HG03175 (cell line): ENCODE measurements around the gene CFAP69.
A peak's percentile ranks its signal among the peaks of the same experiment; 100 is the strongest.
"Not testable (repeated sequence)": the region's sequence is repeated elsewhere in the genome, so short reads cannot be mapped to it uniquely, and the experiment has no call there.

Experiments
- ATAC-seq: cut with Tn5 transposase; IDR thresholded peaks from one replicate; pipeline ENCODE4 v1.9.1; 2021; ENCODE audit warnings: mild to moderate bottlenecking, moderate library complexity; ENCODE audit not compliant: unreplicated experiment

CFAP69 gene

DNA sequence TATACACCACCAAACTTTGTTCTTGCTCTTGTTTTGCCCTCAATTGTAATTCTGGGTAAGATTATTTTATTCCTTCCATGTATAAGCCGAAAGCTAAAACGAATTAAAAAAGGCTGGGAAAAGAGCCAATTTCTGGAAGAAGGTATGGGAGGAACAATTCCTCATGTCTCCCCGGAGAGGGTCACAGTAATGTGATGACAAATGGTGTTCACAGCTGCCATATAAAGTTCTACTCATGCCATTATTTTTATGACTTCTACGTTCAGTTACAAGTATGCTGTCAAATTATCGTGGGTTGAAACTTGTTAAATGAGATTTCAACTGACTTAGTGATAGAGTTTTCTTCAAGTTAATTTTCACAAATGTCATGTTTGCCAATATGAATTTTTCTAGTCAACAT lies 12.5 kb upstream of the CFAP69 start:
- ATAC-seq, result no peak

DNA sequence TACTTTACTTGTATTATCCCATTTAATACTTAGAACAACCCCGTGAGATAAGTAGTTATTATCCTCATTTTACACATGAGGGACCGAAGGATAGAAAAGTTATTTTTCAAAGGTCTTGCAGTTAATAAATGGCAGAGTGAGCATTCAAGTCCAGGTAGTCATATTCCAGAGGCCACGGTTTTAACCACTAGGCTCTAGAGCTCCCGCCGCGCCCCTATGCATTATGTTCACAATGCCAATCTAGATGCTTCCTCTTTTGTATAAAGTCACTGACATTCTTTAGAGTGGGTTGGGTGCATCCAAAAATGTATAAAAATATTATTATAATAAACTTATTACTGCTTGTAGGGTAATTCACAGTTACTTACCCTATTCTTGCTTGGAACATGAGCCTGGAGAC lies 11.4 kb upstream of the CFAP69 start:
- no peak for ATAC-seq

DNA sequence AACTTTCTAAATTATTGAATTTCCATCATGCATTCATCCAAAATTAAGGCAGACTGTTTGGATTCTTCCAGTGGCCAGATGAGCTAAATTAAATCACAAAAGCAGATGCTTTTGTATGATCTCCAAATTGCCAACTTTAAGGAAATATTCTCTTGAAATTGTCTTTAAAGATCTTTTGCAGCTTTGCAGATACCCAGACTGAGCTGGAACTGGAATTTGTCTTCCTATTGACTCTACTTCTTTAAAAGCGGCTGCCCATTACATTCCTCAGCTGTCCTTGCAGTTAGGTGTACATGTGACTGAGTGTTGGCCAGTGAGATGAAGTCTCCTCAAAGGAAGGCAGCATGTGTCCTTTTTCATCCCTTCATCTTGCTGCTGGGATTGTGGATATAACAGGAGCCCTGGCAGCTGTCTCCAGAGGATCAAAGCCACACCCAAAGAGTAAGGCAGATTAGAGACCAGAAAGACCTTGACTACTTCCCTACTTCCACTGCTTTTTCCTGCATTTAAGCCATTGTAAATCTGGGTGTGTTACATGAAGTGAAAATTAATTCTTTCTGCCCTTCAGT lies 8.2 kb upstream of the CFAP69 start:
- ATAC-seq, result no peak

GRCh38 chr7:90238022-90238421 lies 7.0 kb upstream of the CFAP69 start:
- ATAC-seq, result no peak

DNA sequence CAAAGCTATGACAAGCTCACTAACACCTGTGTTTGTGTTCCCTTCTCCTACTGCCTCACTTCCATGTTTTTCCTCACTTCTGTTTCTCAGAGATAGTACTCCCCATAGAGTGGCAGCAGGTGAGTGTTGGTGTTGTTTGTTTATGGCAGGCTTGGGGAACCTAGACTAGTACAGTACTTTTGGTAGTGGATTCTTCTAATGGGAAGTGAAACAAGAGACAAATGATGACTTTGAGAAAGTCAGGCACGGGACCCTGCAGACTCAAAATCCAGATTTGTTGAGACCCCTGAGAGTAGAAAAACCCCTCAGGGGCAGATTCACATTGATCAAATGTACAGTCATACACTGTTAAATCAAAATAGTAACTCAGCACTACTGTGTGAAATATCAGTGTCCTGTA lies 6.4 kb upstream of the CFAP69 start:
- peak; percentile 32 for ATAC-seq

DNA sequence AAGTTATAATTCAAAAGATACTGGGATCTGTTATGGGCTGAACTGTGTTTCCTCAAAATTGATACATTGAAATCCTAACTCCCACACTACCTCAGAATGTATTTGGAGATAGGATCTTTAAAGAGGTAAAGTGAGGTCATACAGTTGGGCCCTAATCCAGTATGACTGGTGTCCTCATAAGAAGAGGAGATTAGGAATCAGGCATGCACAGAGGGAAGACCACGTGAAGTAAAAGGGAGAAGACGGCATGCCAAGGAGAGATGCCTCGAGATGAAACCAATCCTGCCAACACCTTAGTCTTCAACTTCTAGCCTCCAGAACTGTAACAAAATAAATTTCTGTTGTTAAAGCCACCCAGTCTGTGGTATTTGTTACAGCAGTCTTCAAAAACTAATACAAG lies 5.9 kb upstream of the CFAP69 start:
- ATAC-seq, result no peak

GRCh38 chr7:90239625-90240228 lies 5.2 kb upstream of the CFAP69 start:
- ATAC-seq, result no peak

DNA sequence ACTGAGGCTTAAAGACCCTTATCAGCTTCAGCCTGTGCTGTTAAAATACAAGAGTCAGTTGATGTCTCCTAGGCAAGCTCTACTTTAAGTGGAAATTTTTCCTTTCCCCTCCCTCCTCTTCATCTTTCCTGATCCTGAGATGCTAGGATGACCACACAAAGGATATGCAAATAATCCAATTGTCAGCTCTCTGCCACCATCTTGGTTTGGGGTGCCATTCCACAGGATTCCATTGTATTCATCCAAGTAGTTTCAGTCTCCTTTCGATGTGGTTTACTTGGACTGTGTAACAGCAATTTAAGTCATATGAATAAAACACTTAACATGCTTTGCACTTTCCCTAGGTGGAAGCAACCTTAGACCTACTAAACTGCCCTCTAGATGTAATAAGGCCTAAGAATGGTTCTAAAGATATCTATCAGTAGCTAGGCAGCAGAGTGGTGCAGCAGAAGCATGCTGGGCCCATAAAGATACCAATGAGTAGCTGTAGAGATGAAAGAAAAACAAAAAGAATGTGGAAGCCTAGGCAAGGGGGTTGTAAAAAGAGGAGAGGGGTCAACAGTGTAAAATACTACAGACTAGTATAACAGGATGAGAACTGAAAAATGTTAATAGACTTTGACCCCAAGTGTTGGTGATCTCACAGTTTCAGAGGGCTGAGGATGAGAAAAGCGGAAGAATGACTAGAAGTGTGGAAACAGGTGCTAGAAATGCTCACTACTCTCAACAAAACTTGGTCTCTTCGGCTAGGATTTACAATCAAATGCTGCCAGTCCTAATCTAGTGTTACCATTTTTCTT lies 2.4 kb upstream of the CFAP69 start:
- peak; percentile 54 for ATAC-seq

- no peak for ATAC-seq
Measured at GRCh38 chr7:90243556-90243955, 1.4 kb upstream of the CFAP69 start.

DNA sequence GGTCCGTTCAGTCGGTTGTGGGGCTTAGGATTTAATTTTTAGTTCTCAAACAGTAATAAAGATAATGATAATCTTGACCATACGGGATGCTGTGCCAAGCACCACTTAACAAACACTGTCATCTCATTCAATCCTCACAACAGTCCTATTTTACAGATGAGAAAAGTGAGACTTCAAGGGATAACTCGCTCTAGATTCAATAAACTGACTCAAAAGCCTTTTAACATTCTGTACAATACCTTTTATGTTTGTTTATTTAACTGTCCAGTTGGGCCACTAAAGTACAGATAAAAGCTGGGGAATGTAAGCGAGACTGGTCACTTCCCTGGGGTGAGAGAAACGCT lies 437 bp upstream of the CFAP69 start:
- ATAC-seq, result no peak

DNA sequence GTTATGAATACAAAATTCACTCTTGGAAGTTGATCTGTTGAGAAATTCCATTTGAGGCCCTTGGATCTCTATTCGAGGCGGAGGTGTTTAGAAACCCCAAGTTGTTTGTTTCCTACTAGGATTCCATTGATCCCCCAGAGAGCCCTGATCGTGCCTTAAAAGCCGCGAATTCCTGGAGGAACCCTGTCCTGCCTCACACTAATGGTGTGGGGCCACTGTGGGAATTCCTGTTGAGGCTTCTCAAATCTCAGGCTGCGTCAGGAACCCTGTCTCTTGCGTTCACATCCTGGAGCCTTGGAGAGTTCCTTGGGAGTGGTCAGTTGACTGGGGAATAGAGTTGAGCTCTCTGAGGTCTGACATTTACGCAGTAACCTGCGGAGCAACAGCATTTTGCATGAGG lies 1.2 kb downstream of the CFAP69 start:
- ATAC-seq, result no peak

GRCh38 chr7:90248706-90249105 lies 3.7 kb downstream of the CFAP69 start:
- ATAC-seq, result no peak

- no peak for ATAC-seq
Measured at GRCh38 chr7:90250601-90251303, 5.8 kb downstream of the CFAP69 start.

GRCh38 chr7:90251304-90251635 lies 6.3 kb downstream of the CFAP69 start:
- ATAC-seq, result no peak

DNA sequence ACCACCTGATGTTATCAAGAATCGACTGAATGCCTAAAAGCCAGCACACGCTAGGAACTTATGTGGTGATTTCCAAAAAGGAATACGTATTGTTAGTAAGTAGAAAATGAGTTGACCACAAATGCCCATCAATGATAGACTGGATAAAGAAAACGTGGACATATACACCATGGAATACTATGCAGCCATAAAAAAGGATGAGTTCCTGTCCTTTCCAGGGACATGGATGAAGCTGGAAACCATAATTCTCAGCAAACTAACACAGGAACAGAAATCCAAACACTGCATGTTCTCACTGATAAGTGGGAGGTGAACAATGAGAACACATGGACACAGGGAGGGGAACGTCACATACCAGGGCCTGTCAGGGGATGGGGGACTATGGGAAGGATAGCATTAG lies 11.0 kb downstream of the CFAP69 start:
- not testable (repeated sequence) for ATAC-seq

DNA sequence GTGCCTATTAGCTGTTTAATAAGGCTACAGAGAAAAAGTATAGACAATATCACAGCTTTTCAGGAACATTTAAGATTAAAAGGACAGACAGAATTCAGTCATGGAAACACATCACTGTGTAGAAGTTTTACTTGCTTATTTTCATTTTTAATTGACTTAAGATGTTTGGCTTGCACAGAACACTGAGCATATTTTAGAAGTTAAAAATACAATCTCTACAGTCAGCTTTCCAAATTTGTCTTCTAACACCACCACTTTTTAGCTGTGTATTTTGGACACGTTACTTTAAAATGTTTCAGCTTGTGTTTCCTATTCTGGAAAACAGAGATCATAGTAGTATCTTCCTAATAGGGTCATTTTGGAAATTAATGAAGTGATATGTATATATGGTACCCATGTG lies 11.8 kb downstream of the CFAP69 start:
- no peak for ATAC-seq

GRCh38 chr7:90261441-90261840 lies 16.5 kb downstream of the CFAP69 start:
- ATAC-seq, result no peak

- ATAC-seq, result peak; percentile 85
Measured at GRCh38 chr7:90262438-90262837, 17.5 kb downstream of the CFAP69 start.

DNA sequence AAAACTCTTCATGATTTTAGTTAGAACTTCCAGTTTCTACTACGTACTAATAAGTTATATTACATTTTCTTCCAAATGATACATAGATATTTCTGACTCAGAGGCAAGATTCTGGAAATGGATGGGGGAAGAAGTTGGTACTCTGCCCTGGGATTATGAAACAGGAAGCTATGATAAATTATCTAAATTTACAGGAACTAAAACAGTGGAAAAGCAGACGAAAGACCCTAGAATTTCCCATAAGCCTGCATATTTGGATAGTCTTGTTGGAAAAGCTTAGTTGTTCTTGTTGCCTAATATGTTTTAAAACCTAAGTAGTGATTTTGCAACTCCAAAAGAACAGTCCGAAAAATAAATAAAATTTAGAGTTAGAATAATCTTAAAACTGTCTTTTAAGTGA lies 21.8 kb downstream of the CFAP69 start:
- ATAC-seq, result no peak

DNA sequence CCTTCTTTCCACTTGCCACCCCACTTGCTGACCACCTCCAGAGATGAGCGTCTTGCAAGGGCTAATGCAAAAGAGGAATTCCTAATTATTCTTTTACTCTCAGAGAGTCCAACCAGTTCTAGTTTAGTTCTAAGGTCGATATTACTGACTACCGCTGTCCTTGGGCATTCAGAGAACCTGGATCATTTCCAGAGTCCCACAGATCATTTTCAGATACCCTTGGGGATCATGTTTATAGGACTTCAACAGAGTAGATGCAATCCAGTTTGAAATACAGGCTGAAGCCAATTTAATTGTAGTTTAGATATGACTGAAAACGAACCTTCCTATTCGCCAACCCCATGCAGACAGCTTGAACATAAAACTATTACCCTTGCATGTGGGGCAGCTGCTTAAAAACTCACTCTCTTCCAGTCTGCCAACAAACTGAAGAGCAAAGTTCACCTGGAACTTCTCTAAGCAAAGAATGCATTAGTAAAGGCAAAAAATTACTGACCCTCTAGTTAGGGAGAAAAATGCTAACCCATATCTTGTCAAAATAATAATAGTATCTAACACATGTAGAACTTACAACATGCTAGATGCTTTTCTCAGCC lies 22.4 kb downstream of the CFAP69 start:
- no peak for ATAC-seq

DNA sequence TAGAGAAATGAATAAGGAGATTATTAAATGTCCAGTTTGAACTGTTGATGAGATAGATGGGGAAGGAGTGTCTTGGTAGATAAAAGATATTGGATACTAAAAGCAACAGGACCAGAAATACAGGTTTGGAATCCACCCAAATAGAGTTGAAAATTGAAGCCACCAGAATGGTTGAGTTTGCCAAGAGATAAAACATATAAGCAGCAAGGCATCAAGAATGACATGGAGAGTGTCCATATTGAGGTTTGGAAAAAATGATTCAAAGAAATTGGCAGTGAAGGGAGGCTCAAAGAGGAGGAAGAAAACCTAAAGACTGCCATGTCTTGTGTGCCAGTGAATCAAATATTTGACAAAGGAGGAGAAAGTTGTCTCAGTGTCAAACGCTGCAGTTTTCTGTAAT lies 24.2 kb downstream of the CFAP69 start:
- no peak for ATAC-seq
